Nephron (organoid): ENCODE results near the gene ZRANB2.

Experiments
- H3K27ac Mint-ChIP-seq, 3 experiments: 2 replicates each; pipeline ENCODE4 v1.8.0; 2020; ENCODE audit warnings: mixed read lengths in 3 of 3, mild to moderate bottlenecking in 2 of 3, moderate library complexity in 1 of 3
- H3K27me3 Mint-ChIP-seq: 2 replicates; pipeline ENCODE4 v1.8.0; 2021; ENCODE audit warnings: low read depth, mild to moderate bottlenecking, moderate library complexity, mixed read lengths
- H3K36me3 Mint-ChIP-seq: 2 replicates; pipeline ENCODE4 v1.8.0; 2020; ENCODE audit warnings: low read depth, mixed read lengths
- H3K4me1 Mint-ChIP-seq: 2 replicates; pipeline ENCODE4 v1.8.0; 2020; ENCODE audit warnings: mixed read lengths
- H3K4me3 Mint-ChIP-seq, 3 experiments: 2 replicates each; pipeline ENCODE4 v1.8.0; 2020; ENCODE audit warnings: mild to moderate bottlenecking in 3 of 3, mixed read lengths in 3 of 3, moderate library complexity in 2 of 3
- H3K9me3 Mint-ChIP-seq: 2 replicates; pipeline ENCODE4 v1.8.0; 2020; ENCODE audit warnings: mixed read lengths
- CTCF ChIP-seq, 3 experiments: fragments of 200-600 bp; sonication (generic); IDR thresholded peaks; one replicate each; pipeline ENCODE4 v1.5.0; 2021; ENCODE audit warnings: antibody characterized with exemption in 3 of 3; ENCODE audit not compliant: unreplicated experiment in 3 of 3

ZRANB2 gene

GRCh38 chr1:71104417-71104816 lies 23.6 kb upstream of the ZRANB2 start:
- Mint-ChIP-seq H3K27ac (no peak overlapping the region), H3K4me3 (no peak overlapping the region), H3K27me3 (no peaks in the 10 kb centered on the region), H3K36me3 (no peaks in the 10 kb centered on the region), H3K9me3 (no peaks in the 10 kb centered on the region), H3K4me1 (no peaks in the 10 kb centered on the region)
- TF ChIP-seq CTCF (IDR thresholded peaks at IDR 0.05; ENCODE audit: unreplicated experiment in 3 of 3): no peak

DNA sequence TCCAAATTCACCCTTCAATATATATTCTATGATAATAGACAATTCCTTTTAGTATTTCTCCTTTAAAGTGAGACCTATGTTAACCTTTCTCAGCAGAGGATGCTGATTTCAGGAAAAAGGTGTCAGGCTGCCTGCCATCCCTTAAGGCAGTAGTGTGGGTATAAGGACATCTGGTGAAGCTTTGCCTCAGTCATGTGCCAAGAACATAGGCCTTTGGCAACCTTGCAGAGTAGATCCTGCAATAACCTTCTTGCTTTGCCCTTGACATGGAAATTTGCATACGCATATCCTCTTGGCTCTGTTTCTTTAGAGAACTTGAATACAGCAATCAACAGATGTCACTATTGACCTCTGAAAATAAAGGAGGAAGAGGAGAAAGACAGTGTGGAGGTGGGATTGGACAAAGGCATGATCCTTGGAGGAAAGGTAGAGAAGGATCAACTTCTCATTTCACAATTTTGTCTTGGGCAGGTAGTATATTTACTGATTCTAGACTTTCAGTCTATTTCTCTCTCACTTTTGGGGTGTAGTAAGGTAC lies 21.1 kb upstream of the ZRANB2 start:
- H3K4me1 Mint-ChIP-seq: no peaks in the 10 kb centered on the region
- no peak for TF ChIP-seq CTCF (IDR thresholded peaks at IDR 0.05; ENCODE audit: unreplicated experiment in 3 of 3)
- no peaks in the 10 kb centered on the region for H3K36me3 Mint-ChIP-seq
- no peak overlapping the region for H3K27ac Mint-ChIP-seq
- no peaks in the 10 kb centered on the region for H3K9me3 Mint-ChIP-seq
- no peaks in the 10 kb centered on the region for H3K27me3 Mint-ChIP-seq
- no peak overlapping the region for H3K4me3 Mint-ChIP-seq

GRCh38 chr1:71097428-71097827 lies 16.6 kb upstream of the ZRANB2 start:
- Mint-ChIP-seq H3K4me1 (no peaks in the 10 kb centered on the region), H3K36me3 (no peaks in the 10 kb centered on the region)

GRCh38 chr1:71094913-71095312 lies 14.1 kb upstream of the ZRANB2 start:
- TF ChIP-seq CTCF (IDR thresholded peaks at IDR 0.05; ENCODE audit: unreplicated experiment in 3 of 3): no peak
- no peaks in the 10 kb centered on the region for H3K36me3 Mint-ChIP-seq
- H3K27me3 Mint-ChIP-seq: no peaks in the 10 kb centered on the region
- H3K4me1 Mint-ChIP-seq: no peaks in the 10 kb centered on the region
- H3K9me3 Mint-ChIP-seq: no peaks in the 10 kb centered on the region
- no peak overlapping the region for H3K27ac Mint-ChIP-seq
- H3K4me3 Mint-ChIP-seq: no peak overlapping the region

More at GRCh38 chr1:71097428-71097827, 16.6 kb upstream of the ZRANB2 start:
- H3K27ac Mint-ChIP-seq: peak overlapping the region in 1 of 3 experiments; percentile 26
- no peaks in the 10 kb centered on the region for H3K27me3 Mint-ChIP-seq
- TF ChIP-seq CTCF (IDR thresholded peaks at IDR 0.05; ENCODE audit: unreplicated experiment in 3 of 3): no peak
- H3K4me3 Mint-ChIP-seq: no peak overlapping the region
- H3K9me3 Mint-ChIP-seq: no peaks in the 10 kb centered on the region

DNA sequence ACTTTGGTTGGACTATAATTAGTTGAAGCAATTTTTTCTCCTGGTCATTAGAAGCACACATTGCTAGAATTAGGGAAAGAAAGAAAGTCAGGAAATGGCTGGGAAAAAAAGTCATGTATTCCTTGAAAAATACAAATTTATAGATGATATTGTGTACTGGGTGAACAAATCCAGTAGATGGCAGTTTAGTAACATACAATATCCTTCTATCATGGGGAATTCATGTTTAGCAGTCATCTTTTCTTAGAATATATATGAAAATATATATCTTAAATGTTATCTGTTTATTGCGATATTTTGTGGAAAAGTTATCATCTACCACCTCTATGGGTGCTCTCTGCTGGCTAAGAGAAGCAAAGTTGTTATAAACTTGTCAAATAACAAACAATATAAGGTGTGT lies 13.1 kb upstream of the ZRANB2 start:
- Mint-ChIP-seq H3K4me1 (no peaks in the 10 kb centered on the region), H3K9me3 (no peaks in the 10 kb centered on the region), H3K36me3 (no peaks in the 10 kb centered on the region), H3K27ac (no peak overlapping the region), H3K4me3 (no peak overlapping the region), H3K27me3 (no peaks in the 10 kb centered on the region)
- peak; percentile 40 to 61 (median 49) for TF ChIP-seq CTCF (IDR thresholded peaks at IDR 0.05; ENCODE audit: unreplicated experiment in 3 of 3)

DNA sequence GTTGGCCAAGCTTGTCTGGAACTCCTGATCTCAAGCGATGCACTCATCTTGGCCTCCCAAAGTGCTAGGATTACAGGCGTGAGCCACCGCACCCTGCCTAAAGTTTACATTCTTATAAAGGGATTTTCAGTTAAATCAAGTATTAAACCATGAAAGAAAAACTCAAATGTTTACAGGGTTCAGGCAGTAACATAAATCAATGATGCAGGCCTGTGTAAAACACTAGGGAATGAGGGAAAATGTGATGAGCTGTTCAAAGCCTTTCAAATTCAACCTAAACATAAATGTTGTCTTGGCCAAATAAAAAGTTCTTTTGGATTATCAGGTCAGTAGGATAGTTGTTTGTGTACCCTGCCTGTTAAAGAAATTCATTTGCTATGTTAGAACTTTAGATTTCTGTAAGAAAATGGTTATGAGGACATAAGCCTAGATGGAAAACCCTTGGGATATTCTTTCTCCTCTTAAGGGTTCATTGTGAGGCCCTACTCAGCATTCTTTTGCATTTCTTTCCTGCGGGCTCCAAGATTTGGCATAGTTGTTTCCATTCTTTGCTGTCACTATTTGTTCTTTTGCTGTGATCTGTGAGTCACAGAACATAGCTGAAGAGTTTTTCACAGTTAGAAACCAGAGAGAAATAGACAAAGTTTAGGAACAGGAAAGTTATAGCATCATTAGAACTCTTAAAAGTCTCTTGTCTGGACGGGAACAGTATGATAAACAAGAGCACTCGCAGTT lies 8.9 kb upstream of the ZRANB2 start:
- Mint-ChIP-seq H3K36me3 (no peaks in the 10 kb centered on the region), H3K27me3 (no peaks in the 10 kb centered on the region), H3K27ac (no peak overlapping the region), H3K4me3 (no peak overlapping the region), H3K4me1 (no peaks in the 10 kb centered on the region), H3K9me3 (no peaks in the 10 kb centered on the region)
- TF ChIP-seq CTCF (IDR thresholded peaks at IDR 0.05; ENCODE audit: unreplicated experiment in 3 of 3): no peak
